Suppressor macrophage (primary cell): ENCODE results near the gene UBP1.
"Not testable (repeated sequence)": the region's sequence is repeated elsewhere in the genome, so short reads cannot be mapped to it uniquely, and the experiment has no call there.

Experiments
- DNase-seq, 4 experiments: peaks; one replicate each; pipeline ENCODE4 v3.0.0-alpha.2; 2020 to 2022

Gene UBP1

DNA sequence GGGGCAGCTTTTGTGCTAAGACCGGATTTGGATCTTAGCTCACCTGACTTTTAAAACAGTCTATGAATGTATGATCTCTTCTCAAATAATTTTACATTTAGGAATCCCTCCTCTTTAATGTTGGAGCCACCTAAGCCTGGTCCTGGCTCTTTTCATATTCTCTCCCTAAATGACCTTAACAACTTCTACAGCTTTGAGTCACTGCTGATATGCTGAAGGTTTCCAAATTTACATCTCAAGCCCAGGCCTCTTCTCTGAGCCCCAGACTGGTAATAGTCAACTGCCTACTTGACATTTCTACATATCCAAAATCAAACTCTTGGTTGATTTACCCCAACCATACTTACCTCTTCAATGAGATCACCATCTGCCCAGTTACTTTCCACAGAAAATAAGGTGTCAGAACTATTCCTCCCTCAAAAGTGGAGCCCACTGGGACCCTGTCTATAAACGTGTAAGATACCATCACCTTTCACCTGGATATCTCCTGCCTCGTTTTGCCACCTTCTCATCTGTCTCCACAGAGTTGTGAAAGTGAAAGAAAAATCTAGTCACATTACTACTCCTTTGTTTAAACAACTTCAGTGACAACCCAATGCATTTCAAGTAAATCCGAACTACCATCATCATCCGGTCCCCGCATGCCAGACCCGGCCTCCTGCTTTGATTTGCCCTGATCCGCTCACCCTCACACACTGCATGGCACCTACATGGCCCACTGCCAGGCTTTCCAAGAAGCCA, 48.8 kb downstream of the UBP1 start:
- DNase-seq = no peak

DNA sequence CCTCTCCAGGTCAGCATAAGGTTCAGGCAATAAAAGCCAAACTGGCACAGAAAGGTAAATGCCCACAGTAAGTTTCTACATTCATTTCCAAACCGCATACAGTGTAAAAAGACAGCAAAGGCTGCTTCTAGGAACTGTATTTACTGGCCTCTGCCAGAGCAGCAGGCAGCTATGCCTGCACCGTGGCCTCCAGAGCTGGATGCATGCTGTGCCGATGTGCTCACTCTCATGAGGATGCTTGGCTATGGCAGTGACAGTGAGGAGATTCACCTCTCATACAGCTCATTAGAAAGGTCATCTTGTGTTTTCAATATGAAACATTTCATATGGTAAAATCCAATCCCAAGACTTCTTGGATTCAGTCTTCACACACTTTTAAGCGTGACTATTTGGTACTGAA, 50.3 kb downstream of the UBP1 start:
- no peak for DNase-seq

DNA sequence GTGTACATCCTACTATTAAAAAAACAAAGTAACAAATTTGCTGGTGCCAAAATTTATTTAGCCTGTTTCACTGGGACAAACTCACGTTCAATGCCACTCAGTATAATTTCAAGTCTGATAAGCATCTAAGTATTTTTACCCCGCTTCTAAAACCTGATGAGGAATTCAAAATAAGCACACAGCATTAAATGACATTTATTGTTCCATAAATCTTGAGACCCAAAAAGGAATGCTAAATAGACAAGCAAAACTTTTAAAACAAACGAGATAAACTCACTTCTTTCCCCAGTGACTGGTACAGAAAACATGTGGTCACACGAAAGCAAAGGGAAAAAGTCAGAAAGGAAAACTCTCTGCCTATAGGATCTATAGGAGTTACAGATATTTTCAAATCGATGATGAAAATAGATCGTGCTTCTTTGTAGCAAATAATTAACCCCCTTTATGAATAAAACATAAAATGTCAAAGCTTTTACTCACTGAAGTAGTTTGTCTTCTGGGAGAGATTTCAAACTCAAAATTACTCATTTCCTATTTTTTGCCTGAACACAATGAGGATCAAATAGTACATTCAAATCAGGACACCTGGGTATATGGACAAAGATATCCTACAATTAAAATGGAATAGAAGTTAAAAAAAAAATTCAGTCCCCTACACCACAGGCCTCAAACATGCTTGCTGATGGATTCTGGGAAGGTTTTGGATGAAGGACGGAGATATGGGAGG, 51.7 kb downstream of the UBP1 start:
- no peak for DNase-seq

DNA sequence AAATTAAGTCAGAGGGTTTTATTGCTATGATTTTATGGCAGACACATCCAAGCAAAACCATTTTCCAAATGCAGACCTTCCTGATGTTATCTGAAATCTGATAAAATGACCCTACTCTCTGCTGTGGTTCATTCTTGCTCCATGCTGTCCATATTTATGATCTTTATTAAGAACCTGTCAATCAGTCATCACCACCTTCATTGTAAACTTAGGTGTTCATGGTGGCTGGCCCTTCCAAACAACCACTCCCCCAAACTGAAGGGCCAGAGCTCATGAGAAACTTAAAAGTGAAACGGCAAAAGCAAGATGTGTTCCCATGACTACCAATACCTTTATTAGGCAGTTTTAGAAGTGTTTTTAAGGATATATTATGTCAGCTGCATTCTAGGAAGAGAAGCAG, 53.6 kb downstream of the UBP1 start:
- DNase-seq = no peak

DNA sequence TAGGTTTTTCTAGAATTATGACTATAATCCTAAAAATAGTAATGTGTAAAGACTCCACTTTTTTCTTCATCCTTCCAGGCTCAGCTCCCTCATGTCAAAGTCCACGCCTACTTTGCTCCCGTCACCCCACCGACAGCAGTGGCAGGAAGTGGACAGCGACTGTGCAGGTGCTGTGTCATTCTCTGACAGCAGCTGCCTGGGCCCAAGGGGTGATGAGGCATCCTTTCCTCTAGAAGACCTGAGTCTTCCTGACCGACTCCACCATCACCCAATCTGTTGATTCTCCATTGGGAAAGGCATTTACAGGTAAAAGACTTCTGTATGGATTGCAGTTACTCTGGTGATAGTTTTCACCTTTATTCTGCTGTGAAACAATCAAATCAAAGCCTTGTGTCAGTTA, 54.8 kb downstream of the UBP1 start:
- DNase-seq = no peak

DNA sequence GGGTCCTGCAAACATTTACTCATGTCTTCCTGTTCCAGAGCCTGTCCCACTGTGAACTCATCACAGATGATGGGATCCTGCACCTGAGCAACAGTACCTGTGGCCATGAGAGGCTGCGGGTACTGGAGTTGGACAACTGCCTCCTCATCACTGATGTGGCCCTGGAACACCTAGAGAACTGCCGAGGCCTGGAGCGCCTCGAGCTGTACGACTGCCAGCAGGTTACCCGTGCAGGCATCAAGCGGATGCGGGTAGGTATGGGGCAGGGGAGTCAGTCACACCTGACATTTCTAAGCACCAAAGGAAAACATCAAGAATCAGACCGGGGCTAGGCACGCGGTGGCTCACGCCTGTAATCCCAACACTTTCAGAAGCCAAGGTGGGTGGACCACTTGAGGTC, 56.3 kb downstream of the UBP1 start:
- DNase-seq = no peak

DNA sequence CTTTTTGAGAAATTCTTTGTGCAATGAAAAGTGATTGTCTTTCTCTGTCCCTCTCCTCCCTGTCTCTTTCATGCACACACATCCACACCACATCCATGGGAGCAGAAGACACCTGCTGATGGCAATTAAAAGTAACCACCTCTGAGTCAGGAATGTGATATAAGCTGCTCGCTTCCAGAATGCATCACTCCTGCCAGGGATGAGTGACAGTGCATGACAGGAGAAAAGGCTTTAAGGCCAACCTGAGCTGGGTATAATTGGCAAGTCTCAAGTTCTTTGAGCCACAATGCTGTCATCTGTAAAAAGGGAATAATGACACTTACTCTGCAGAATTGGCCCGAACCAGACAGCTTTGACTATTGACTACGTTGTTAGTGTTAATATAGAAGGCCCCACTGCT, 59.6 kb downstream of the UBP1 start:
- no peak for DNase-seq

DNA sequence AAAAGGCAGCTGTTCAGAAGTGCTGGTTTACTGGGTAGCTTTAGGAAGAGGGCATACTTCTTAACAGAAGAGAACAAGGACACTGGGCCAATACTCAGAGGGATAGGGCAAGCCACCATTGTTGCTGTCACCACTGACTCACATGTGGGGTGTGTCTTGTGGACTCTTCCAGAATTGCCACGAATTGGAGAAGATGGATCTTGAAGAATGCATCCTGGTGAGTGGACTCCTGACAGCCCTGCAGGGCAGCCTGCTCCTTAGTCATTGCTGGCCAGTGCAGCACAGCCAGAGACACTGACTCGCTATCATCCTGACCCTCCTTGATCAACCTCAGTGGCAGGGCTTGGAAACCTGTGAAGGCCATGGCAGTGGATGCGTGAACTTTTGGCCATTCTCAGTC, 62.3 kb downstream of the UBP1 start:
- DNase-seq = no peak

DNA sequence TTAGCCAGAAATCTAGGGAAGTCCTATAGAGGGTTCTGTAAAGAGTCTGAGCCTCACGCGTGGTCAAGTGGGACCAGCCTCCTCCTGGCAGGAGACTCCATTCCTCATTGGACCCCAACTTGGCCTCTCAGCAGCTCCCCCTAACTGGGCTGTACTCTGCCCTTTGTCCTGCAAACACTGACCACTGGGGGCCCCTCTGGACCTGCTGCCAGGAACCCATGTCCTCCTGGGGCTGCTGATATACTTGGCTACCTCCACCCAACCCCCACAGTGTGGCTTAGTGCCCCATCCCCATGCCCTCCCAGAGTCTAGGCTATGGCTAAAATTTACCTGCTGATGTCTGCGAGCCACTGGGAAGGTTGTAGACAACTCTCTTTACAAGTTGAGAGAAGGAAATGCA, 62.7 kb downstream of the UBP1 start:
- no peak for DNase-seq

DNA sequence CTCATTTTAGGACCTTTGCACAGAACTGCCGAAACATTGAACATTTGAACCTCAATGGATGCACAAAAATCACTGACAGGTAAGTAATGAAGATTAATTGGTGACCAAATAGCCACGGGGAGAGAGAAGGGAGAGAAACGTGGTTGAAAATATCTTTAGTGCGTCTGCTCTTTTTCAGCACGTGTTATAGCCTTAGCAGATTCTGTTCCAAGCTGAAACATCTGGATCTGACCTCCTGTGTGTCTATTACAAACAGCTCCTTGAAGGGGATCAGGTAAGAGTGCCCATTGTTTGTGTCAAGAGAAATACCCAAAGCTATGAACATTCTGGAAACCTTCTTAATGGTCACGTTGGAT, 67.1 kb downstream of the UBP1 start:
- no peak for DNase-seq

DNA sequence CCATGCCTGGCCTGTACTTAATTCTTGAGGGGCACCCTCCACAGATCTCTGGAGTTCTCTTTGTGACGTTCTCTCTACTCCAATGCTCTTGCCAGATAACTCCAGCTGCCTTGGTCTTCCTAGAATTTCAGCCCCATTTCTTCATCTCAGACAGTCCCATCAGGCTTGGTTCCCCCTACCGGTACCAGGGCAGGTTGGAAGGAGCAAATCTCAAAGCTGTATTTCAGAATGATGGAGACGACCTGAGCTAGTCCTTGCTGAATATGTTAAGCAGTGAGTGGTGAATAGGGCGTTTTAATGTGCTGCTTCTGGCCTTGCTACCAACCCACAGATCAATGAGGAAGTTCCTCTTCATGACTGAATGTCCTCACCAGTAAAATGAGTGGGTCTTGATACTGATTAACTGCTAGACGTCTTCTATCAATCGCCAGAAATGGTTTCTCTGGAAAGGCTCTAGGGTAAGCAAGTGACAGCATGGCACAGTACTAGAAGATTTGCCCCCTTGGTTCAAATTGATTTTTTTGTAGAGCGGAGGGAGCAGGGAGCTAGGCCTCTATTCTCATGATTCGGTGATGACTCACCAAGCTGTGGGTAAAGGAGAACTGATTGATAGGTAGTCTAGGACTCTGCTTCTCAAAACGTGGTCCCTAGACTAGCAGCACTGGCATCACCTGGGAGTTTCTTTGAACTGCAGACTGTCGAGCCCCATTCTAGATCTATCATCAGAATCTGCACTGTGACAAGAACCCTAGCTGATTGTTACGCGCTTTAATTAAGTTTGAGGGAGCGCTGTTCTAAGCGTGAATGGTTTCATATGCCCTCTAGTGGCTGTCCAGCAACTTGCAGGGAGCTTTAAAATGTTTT, 67.8 kb downstream of the UBP1 start:
- DNase-seq = peak; percentile 48 to 66 (median 58)

DNA sequence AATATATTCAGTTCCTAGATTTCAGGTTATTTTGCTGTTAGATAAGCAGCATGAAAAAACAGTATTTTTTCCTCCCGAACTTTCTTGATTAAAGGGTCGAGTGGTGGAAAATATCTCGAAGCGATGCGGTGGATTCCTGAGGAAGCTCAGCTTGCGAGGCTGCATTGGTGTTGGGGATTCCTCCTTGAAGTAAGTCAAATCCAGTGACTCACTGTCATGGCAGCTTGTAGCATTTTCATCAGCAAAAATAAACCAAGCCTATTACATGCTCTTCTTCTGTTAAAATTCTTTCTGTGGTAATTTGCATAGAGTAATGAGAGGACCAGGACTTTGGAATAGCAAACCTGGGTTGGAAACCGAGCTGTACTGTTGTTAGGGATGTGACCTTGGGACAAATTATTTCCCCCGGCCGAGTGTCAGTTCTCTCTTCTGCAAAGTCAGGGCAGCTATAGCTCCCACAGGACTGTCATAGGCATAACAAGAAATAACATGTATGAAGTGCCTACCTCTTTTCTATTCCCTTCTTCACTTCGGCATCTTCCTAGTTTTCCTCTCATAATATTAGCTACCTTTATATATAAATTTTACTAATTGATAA, 75.6 kb downstream of the UBP1 start:
- no peak for DNase-seq

DNA sequence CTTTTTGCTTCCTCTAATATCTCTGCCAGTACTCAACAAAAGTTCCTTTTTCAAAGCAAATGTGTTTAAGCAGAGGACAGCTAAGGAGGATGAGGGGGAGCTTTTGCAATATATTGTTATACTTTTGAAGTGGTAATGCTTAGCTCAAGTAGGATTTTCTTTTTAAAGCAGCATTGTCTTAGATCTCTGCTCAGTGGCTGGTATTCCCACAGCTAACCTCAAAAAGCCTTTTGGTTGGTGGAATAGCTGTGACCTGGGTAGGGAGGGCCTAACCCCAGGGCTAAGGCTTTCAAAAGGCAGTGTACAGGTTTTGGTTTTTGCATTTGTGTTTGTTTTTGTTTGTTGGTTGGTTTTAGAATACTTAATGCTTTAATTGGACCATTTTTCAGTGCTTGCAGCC, 76.1 kb downstream of the UBP1 start:
- DNase-seq = no peak

DNA sequence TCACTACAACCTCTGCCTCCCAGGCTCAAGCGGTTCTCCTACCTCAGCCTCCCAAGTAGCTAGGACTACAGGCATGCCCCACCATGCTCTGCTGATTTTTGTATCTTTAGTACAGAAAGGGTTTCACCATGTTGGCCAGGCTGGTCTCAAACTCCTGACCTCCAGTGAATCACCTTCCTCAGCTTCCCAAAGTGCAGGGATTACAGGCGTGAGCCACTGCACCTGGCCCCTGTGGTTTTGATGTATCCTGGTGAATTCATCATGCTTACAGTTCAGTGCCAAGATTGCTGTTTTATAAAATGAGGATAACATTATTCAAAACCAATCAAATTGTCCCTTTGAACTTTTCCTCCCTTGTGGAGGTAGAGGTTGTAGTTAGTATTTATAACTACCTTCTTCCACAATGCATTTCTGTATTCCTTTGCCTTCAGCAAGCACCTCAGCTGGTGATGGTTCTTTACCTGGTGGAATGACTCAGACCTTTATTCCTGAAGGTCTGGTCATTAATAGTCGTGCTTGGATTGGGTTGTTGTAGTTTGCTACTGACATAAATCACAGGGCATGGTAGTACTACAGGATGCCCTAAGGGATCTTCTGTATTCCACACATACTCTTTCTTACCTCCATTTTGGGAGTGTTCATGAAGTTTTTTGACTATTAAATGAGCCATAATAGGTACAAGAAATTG, 76.9 kb downstream of the UBP1 start:
- DNase-seq = no peak

DNA sequence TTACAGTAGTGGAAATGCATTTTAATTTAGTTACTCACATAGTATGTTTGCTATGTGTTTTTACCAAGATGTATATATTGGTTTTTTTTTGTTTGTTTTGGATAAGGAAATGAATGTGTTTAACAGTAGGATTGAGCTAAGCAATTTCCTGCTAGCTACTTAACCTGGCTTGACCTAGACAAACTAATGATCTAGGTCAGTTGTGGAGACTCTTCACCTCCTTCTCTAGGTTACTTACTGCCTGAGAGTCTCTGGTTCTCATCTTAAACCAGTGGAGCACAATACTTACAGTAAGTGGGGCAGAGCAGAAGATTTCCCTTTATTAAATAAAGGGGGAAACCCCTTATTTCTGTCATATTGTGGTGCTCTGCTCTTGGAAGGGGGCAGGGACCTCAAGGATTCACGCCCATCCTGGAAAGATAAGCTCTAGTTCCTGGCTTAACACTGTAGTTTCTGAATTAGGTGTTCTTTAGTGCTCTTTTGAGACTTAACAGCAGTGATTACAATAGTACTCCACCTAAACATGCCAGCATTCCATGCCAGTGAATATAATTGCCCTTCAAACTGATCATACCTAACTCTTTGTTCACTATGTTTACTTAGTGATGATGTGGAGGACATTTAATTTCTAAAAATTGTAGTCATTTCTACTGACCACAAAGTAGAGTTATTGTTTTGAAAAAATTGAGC, 79.9 kb downstream of the UBP1 start:
- DNase-seq = no peak

DNA sequence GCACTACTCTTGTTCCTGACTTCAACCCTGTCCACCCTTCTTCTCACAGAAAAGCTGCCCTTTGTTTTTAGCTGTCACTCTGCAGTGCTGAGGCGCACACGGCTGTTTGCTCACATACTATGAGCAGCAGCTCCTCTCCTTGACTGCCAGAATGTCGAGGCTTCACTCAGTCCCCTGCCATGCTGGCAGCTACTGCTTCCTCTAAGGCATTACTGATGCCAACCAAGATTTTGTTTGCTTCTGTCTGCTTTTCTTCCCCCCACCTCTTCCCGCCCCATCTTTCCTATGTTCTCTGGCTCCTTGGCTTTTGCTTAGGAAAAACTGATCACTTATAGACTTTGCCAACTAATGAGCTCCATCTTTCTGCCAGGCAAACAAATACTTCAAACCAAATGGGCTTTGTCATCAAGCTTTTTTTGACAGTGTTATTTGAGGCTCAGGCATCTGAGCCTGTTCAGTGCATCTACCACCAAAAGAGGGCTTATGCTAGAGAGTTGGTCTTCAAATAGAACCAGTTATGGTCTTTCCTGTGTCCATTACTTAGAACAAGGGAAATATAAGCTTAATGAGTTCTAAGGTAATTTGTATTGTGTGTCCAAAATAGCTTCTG, 81.9 kb downstream of the UBP1 start:
- no peak for DNase-seq

DNA sequence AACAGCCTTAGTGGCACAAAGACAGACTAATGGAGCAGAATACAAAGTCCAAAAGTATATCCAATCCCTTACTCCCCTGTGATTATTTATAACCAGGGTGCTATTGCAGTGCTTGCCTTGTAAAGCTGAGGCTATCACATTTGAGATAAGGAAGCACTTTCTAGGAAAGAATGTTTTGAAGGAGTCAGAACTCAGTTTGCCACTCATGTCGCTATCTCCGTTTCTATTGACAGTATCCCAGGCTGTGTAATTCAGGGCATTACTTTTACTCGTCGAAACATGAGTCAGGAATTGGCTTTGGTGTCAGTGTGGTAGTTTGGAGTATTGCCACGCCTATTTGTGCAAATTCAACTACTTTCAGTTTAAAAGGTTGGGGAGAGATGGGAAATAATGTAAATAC, 84.6 kb downstream of the UBP1 start:
- no peak for DNase-seq

DNA sequence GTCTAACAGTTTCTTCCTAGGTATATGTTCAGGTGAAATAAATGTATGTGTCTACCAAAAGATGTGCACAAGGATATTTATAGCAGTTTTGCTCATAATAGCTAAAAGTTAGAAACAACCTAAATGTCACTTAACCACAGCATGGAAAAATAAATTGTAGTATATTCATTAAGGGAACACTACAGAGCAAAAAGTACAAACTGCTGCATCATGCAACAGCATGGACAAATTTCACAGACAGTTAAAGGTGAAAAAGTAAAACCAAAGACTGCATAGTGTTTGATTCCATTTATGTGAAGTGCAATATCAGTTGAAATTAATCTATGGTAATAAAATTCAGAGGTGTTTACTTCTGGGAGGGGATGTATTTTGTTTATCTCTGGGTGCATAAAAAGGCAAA, 100.4 kb downstream of the UBP1 start:
- no peak for DNase-seq

DNA sequence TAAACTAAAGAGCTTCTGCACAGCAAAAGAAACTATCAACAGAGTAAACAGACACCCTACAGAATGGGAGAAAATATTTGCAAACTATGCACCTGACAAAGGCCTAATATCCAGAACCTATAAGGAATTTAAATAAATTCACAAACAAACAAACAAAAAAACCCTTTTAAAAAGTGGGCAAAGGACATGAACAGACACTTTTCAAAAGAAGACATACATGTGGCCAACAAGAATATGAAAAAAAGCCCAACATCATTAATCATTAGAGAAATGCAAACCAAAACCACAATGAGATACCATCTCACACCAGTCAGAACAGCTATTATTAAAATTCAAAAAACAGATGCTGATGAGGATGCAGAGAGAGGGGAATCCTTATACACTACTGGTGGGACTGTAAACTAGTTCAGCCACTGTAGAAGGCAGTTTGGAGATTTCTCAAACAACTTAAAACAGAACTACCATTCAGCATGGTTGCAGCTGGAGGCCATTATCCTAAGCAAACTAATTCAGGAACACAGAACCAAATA, 101.2 kb downstream of the UBP1 start:
- DNase-seq = not testable (repeated sequence)
